AG09309 (cell line): Measurements from ENCODE around the gene SRL.

Experiments
- DNase-seq: peaks from one replicate; pipeline ENCODE4 v3.0.0-alpha.2; 2010; ENCODE audit warnings: low read depth
- H3K4me3 ChIP-seq: 2 replicates; pipeline ENCODE4 v1.5.1; 2011; ENCODE audit warnings: mild to moderate bottlenecking, low read depth, low read length, moderate library complexity; ENCODE audit not compliant: control insufficient read depth
- CTCF ChIP-seq: IDR thresholded peaks from 2 replicates; pipeline ENCODE4 v1.5.1; 2011; ENCODE audit warnings: mild to moderate bottlenecking, low read depth, low read length, inconsistent platforms; ENCODE audit not compliant: insufficient read depth, control insufficient read depth; ENCODE audit errors: missing control alignments

SRL gene

GRCh38 chr16:4270091-4270490 is 28.2 kb upstream of the SRL start:
- no peak overlapping the region for H3K4me3 ChIP-seq
- no peak for DNase-seq
- no peak for TF ChIP-seq CTCF

GRCh38 chr16:4266372-4266771 is 24.5 kb upstream of the SRL start:
- DNase-seq: no peak

GRCh38 chr16:4265676-4266075 is 23.8 kb upstream of the SRL start:
- TF ChIP-seq CTCF: no peak
- H3K4me3 ChIP-seq: no peak overlapping the region
- DNase-seq: no peak

More at GRCh38 chr16:4266372-4266771, 24.5 kb upstream of the SRL start:
- no peak overlapping the region for H3K4me3 ChIP-seq
- no peak for TF ChIP-seq CTCF

- DNase-seq: no peak
These were observed 22.7 kb upstream of the SRL start for GRCh38 chr16:4264546-4264945.

GRCh38 chr16:4263504-4264436 is 21.9 kb upstream of the SRL start:
- TF ChIP-seq CTCF: no peak
- DNase-seq: peak; percentile 64
- H3K4me3 ChIP-seq: no peak overlapping the region

More at GRCh38 chr16:4264546-4264945, 22.7 kb upstream of the SRL start:
- no peak for TF ChIP-seq CTCF
- H3K4me3 ChIP-seq: no peak overlapping the region

- no peak overlapping the region for H3K4me3 ChIP-seq
- TF ChIP-seq CTCF: no peak
- no peak for DNase-seq
These were observed 20.5 kb upstream of the SRL start for GRCh38 chr16:4262303-4262835.
